ENCODE data around the gene MRPL10. TPM values are rescaled to one million over a fixed set of nuclear protein-coding genes. Genes with fewer than 3 reads are reported as not detected.
"Not testable (repeated sequence)": the region's sequence is repeated elsewhere in the genome, so short reads cannot be mapped to it uniquely, and the experiment has no call there.

The MRPL10 gene
- total RNA-seq, 1 experiment from 2014 or later: 63.9 TPM

DNA sequence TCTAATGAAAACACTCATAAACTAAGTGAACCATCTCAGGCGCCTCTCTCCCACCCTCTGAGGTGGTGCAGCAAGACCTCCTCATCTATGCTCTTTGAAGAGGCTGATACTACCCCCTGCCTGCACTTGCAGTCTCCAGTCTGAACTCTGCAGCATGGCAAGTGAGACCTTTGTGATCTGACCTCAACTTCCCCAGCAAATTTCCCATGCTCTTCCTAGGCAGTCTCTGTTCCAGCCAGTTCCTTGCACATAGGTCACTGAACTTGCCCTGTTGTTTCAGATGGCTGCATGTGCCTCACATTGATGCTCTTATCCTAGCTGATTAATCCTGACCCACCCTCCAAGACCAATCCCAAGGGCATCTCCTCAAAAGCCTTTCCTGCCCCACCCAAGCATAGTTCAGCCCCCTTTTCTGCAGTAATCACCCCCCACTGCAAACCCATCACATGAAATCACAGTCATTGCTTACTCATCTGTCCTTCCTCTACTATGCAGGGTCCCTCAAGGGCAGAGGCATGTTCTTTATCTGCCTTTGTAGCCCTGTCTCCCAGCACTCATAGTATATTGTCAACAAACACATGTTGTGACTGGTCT lies 56.3 kb downstream of the MRPL10 start:
- DNase-seq (ENCODE audit: low read depth): no peak
- in situ Hi-C loops (cut with HindIII; ENCODE audit: low pct_unique_long_range_greater_than_20kb, low sequenced_read_pairs): no loop called here

- in situ Hi-C loops (cut with HindIII; ENCODE audit: low pct_unique_long_range_greater_than_20kb, low sequenced_read_pairs): no loop called here
- DNase-seq (ENCODE audit: low read depth): no peak
These were observed 57.0 kb downstream of the MRPL10 start for GRCh38 chr17:47774331-47774730.

GRCh38 chr17:47773649-47774048 lies 57.7 kb downstream of the MRPL10 start:
- DNase-seq (ENCODE audit: low read depth); in situ Hi-C loops (cut with HindIII; ENCODE audit: low pct_unique_long_range_greater_than_20kb, low sequenced_read_pairs): not testable (repeated sequence)

Other genes with a start within 250 kb of the MRPL10 start
- gene KPNB1, start 181.6 kb downstream of the MRPL10 start, total RNA-seq (2014; rRNA removed; shearing (Covaris generic); ENCODE audit: low replicate concordance): 188 and 192 TPM in 2 replicates
- gene TBKBP1, start 137.4 kb downstream of the MRPL10 start, total RNA-seq (2014; rRNA removed; shearing (Covaris generic); ENCODE audit: low replicate concordance): 0.17 and 0.74 TPM in 2 replicates
- gene TBX21, start 98.3 kb downstream of the MRPL10 start, total RNA-seq (2014; rRNA removed; shearing (Covaris generic); ENCODE audit: low replicate concordance): not detected in 2 replicates
- gene OSBPL7, start 9.7 kb downstream of the MRPL10 start, total RNA-seq (2014; rRNA removed; shearing (Covaris generic); ENCODE audit: low replicate concordance): 10.0 and 12.4 TPM in 2 replicates
- gene LRRC46, start 129 bp upstream of the MRPL10 start, total RNA-seq (2014; rRNA removed; shearing (Covaris generic); ENCODE audit: low replicate concordance): not detected in 2 replicates
- 46.0 and 52.3 TPM in 2 replicates for gene SCRN2, start 9.7 kb upstream of the MRPL10 start, total RNA-seq (2014; rRNA removed; shearing (Covaris generic); ENCODE audit: low replicate concordance)
- gene SP6, start 19.6 kb upstream of the MRPL10 start, total RNA-seq (2014; rRNA removed; shearing (Covaris generic); ENCODE audit: low replicate concordance): 2.4 and 4.6 TPM in 2 replicates
- gene SP2, start 64.7 kb upstream of the MRPL10 start, total RNA-seq (2014; rRNA removed; shearing (Covaris generic); ENCODE audit: low replicate concordance): 0.03 TPM in 1 of 2 replicates, not detected in the other
- gene PNPO, start 110.0 kb upstream of the MRPL10 start, total RNA-seq (2014; rRNA removed; shearing (Covaris generic); ENCODE audit: low replicate concordance): 77.0 and 96.8 TPM in 2 replicates
- gene PRR15L, start 126.3 kb upstream of the MRPL10 start, total RNA-seq (2014; rRNA removed; shearing (Covaris generic); ENCODE audit: low replicate concordance): not detected in 2 replicates
- 89.8 and 102 TPM in 2 replicates for gene CDK5RAP3, start 139.6 kb upstream of the MRPL10 start, total RNA-seq (2014; rRNA removed; shearing (Covaris generic); ENCODE audit: low replicate concordance)
- gene COPZ2, start 206.3 kb upstream of the MRPL10 start, total RNA-seq (2014; rRNA removed; shearing (Covaris generic); ENCODE audit: low replicate concordance): not detected in 2 replicates
- gene NFE2L1, start 216.8 kb upstream of the MRPL10 start, total RNA-seq (2014; rRNA removed; shearing (Covaris generic); ENCODE audit: low replicate concordance): 31.9 and 36.2 TPM in 2 replicates

All from Caki2 (cell line).